HepG2 (cell line): ENCODE results near the gene PLA2R1. TPM values are rescaled to one million over a fixed set of nuclear protein-coding genes. Genes with fewer than 3 reads are reported as not detected.

Experiments
- ATAC-seq: fragments of 200-7000 bp; cut with Tn5 transposase; 3 replicates; pipeline ENCODE4 v1.9.1; 2020; ENCODE audit warnings: mild to moderate bottlenecking, moderate library complexity
- BruUV-seq: library from RNA; stranded (reverse); fragments of 400-500 nt; replicated peaks from 2 replicates; lab custom pipeline; 2021; lab: Mats Ljungman, UMichigan
- CTCF ChIA-PET: fragments of 300-600 bp; formaldehyde crosslinking; extraction: SDS; loops from one replicate; lab custom pipeline; 2021; ENCODE audit warnings: low total read pairs, inconsistent platforms, low intra/inter-chr PET ratio; lab: Yijun Ruan, JAX
- POLR2A ChIA-PET: fragments of 350-600 bp; sonication (Branson Sonifier 250); formaldehyde crosslinking; loops from one replicate; lab custom pipeline; 2020; ENCODE audit warnings: antibody characterized with exemption, inconsistent platforms; lab: Yijun Ruan, JAX
- DNase-seq: peaks from one replicate; pipeline ENCODE4 v3.0.0-alpha.2; 2015; ENCODE audit warnings: low spot score
- FAIRE-seq: peaks from 3 replicates; lab custom pipeline; 2011; peaks lifted over from hg19 to GRCh38; lab: Jason Lieb, UNC
- H2AFZ ChIP-seq: one replicate; pipeline ENCODE4 v1.6.1; 2011; ENCODE audit warnings: low read length, inconsistent platforms
- H3K27ac ChIP-seq: fragments of 300-600 bp; 3 replicates; pipeline ENCODE4 v1.8.0; 2011; ENCODE audit warnings: mixed run types, mild to moderate bottlenecking, mixed read lengths, low read length, inconsistent platforms; ENCODE audit not compliant: insufficient read depth; ENCODE audit errors: extremely low read length
- H3K27me3 ChIP-seq, 2 experiments: fragments of 200-600 bp in 1 of 2; 2 replicates in 1 of 2; 3 replicates in 1 of 2; pipeline versions ENCODE4 v1.6.0 to v1.8.0; 2011; ENCODE audit warnings: low read length in 2 of 2, mild to moderate bottlenecking in 2 of 2, moderate library complexity in 2 of 2, inconsistent platforms in 1 of 2; ENCODE audit not compliant: insufficient read depth in 2 of 2, control insufficient read depth in 1 of 2
- H3K36me3 ChIP-seq, 2 experiments: fragments of 200-600 bp in 1 of 2; replicated peaks in 1 of 2; 2 replicates in 1 of 2; 3 replicates in 1 of 2; pipeline versions ENCODE4 v1.5.1 to v1.8.0; 2011; ENCODE audit warnings: low read length in 2 of 2, inconsistent platforms in 1 of 2; ENCODE audit not compliant: insufficient read depth in 2 of 2, control insufficient read depth in 1 of 2
- H3K4me1 ChIP-seq: 2 replicates; pipeline ENCODE4 v1.5.1; 2012; ENCODE audit warnings: low read length, inconsistent platforms; ENCODE audit not compliant: insufficient read depth
- H3K4me2 ChIP-seq: 2 replicates; pipeline ENCODE4 v1.6.0; 2011; ENCODE audit warnings: low read depth, low read length, inconsistent platforms
- H3K4me3 ChIP-seq, 3 experiments: fragments of 200-600 bp in 1 of 3; sonication (generic), shearing (Covaris generic) in 1 of 3; replicated peaks in 1 of 3; 2 replicates each; pipeline ENCODE4 v1.5.1; 2011 to 2016; ENCODE audit warnings: low read length in 3 of 3, inconsistent platforms in 2 of 3, low read depth in 2 of 3, mild to moderate bottlenecking in 2 of 3, control low read depth in 1 of 3, mixed read lengths in 1 of 3; ENCODE audit not compliant: insufficient read depth in 1 of 3
- H3K79me2 ChIP-seq: one replicate; pipeline ENCODE4 v1.6.1; 2011; ENCODE audit warnings: low read length, inconsistent platforms; ENCODE audit not compliant: insufficient read depth
- H3K9ac ChIP-seq: 2 replicates; pipeline ENCODE4 v1.6.0; 2011; ENCODE audit warnings: mild to moderate bottlenecking, low read depth, low read length, inconsistent platforms; ENCODE audit not compliant: insufficient read depth
- H3K9me3 ChIP-seq: 2 replicates; pipeline ENCODE4 v1.5.1; 2012; ENCODE audit warnings: mild to moderate bottlenecking, low read length
- H4K20me1 ChIP-seq: 2 replicates; pipeline ENCODE4 v1.6.0; 2011; ENCODE audit warnings: inconsistent platforms, mild to moderate bottlenecking, low read length, moderate library complexity; ENCODE audit not compliant: insufficient read depth
- BHLHE40 ChIP-seq: IDR thresholded peaks from 2 replicates; pipeline ENCODE4 v1.6.1; 2011; ENCODE audit warnings: low read length, improper control_type of control experiment
- CBX5 ChIP-seq: sonication (generic); formaldehyde crosslinking; IDR thresholded peaks from 2 replicates; pipeline ENCODE4 v1.4.0; 2020; ENCODE audit warnings: missing genetic modification reagents, borderline replicate concordance
- DPF2 ChIP-seq: sonication (generic); formaldehyde crosslinking; IDR thresholded peaks from 2 replicates; pipeline ENCODE4 v1.4.0; 2020; ENCODE audit warnings: mild to moderate bottlenecking, low read depth, missing genetic modification reagents, borderline replicate concordance
- KAT2B ChIP-seq: fragments of 150-350 bp; IDR thresholded peaks from 2 replicates; pipeline ENCODE4 v1.6.1; 2014; ENCODE audit warnings: low read depth, low read length, borderline replicate concordance
- MAFF ChIP-seq: IDR thresholded peaks from 2 replicates; pipeline ENCODE4 v1.6.1; 2011; ENCODE audit warnings: low read depth, low read length, improper control_type of control experiment
- MAFK ChIP-seq, 2 experiments: IDR thresholded peaks in 1 of 2; conservative IDR thresholded peaks in 1 of 2; 2 replicates each; pipeline ENCODE4 v1.6.1; 2011; ENCODE audit warnings: improper control_type of control experiment in 2 of 2, low read length in 2 of 2
- REST ChIP-seq, 2 experiments: IDR thresholded peaks; 2 replicates each; pipeline ENCODE4 v1.6.1; 2011 to 2012; ENCODE audit warnings: low read length in 2 of 2, borderline replicate concordance in 1 of 2, low read depth in 1 of 2, mild to moderate bottlenecking in 1 of 2, moderate library complexity in 1 of 2
- SATB2 ChIP-seq: sonication (generic); formaldehyde crosslinking; IDR thresholded peaks from 2 replicates; pipeline ENCODE4 v1.5.0; 2020; ENCODE audit warnings: missing genetic modification reagents
- ZBTB42 ChIP-seq: sonication (generic); formaldehyde crosslinking; IDR thresholded peaks from 2 replicates; pipeline ENCODE4 v1.5.0; 2020; ENCODE audit warnings: mild to moderate bottlenecking, missing genetic modification reagents
- ZNF256 ChIP-seq: sonication (generic); formaldehyde crosslinking; conservative IDR thresholded peaks from 2 replicates; pipeline ENCODE4 v1.4.0; 2020; ENCODE audit warnings: missing genetic modification reagents
- ZNF382 ChIP-seq: sonication (generic); formaldehyde crosslinking; IDR thresholded peaks from 2 replicates; pipeline ENCODE4 v1.5.0; 2020; ENCODE audit warnings: missing genetic modification reagents, mild to moderate bottlenecking, borderline replicate concordance
- WGBS: methylation state at CpG from one replicate; pipeline ENCODE4 v1.1.6; 2017; ENCODE audit warnings: low lambda C conversion rate; 5-methylcytosine and 5-hydroxymethylcytosine counted together
- in situ Hi-C: cut with HindIII; loops from 2 replicates; pipeline ENCODE4 v1.10.0; 2017; ENCODE audit warnings: low pct_unique_long_range_greater_than_20kb; ENCODE audit not compliant: extremely low pct_ligation_motif_present
- intact Hi-C: fragments of 100-400 bp; cut with micrococcal nuclease; formaldehyde crosslinking; loops from one replicate; pipeline ENCODE4 v1.10.0; 2022; ENCODE audit not compliant: unreplicated experiment
- polyA plus RNA-seq, 8 experiments: library from polyadenylated mRNA; depleted of rRNA in 3 of 8; stranded (reverse) in 7 of 8; unstranded in 1 of 8; fragments of >200 nt; fragmentation: Illumina TruSeq in 4 of 8; extraction: Trizol in 4 of 8; gene quantifications; 2 replicates each; pipeline versions ENCODE4 v1.2.1 to v1.2.3, GENCODE V29; 2011 to 2016; ENCODE audit warnings: low read depth in 4 of 8, missing spikeins in 1 of 8, mixed read lengths in 1 of 8; ENCODE audit not compliant: insufficient read depth in 1 of 8
- total RNA-seq, 5 experiments: library from RNA; depleted of rRNA; stranded (reverse); fragments of >200 nt; fragmentation: Illumina TruSeq; extraction: Trizol; gene quantifications; 2 replicates each; pipeline ENCODE4 v1.2.3, GENCODE V29; 2016; ENCODE audit warnings: low read depth in 1 of 5
- TF ChIP-seq, protein P1 (sequence below): sonication (generic); formaldehyde crosslinking; IDR thresholded peaks from 2 replicates; pipeline ENCODE4 v1.5.0; 2020; ENCODE audit warnings: missing genetic modification reagents

PLA2R1 gene
- total and polyA plus RNA-seq, 2 of the 13 experiments (the other 11 are each of a cell fraction or from before 2014, with no cell fraction given) = not detected

DNA sequence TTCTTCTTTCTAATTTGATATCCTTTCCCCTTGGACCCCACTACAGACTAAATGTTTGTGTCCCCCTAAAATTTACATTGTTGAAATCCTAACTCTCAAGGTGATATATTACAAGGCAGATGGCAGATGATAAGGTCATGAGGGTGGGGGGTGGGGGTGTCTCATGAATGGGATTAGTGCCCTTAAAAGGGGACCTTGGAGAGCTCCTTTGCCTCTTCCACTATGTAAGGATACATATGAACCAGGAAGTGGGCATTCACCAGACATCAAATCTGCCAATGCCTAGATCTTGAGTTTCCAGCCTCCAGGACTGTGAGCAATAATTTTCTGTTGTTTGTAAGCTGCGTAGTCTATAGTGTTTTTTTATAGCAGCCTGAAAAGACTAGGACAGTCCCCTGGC, 89.1 kb downstream of the PLA2R1 start:
- BruUV-seq = no TSS peak
- no peaks in the 10 kb centered on the region for H3K36me3 ChIP-seq
- H2AFZ ChIP-seq = no peak overlapping the region
- in situ Hi-C loops = no loop called here
- CTCF ChIA-PET = no interaction called here
- no peak for FAIRE-seq
- H3K9me3 ChIP-seq = no peaks in the 10 kb centered on the region
- POLR2A ChIA-PET = no interaction called here
- no peak for DNase-seq
- intact Hi-C loops = no loop called here
- no peak overlapping the region for H3K4me2 ChIP-seq
- H3K79me2 ChIP-seq = no peaks in the 10 kb centered on the region
- no peak for ATAC-seq
- H3K9ac ChIP-seq = no peak overlapping the region
- H3K4me3 ChIP-seq = no peak overlapping the region
- no peaks in the 10 kb centered on the region for H3K4me1 ChIP-seq
- 0% methylated on average over 1 of the region's 1 CpG for WGBS
- H4K20me1 ChIP-seq = no peaks in the 10 kb centered on the region
- no peak overlapping the region for H3K27ac ChIP-seq
- peaks cover 0 to 12% of the 10 kb centered on the region in 2 experiments; a peak in 1 of 5 replicates for H3K27me3 ChIP-seq
- TF ChIP-seq ZNF256 (CRISPR knock-in tag) (no peak), REST (IDR thresholded peaks at IDR 0.05; ENCODE audit: borderline replicate concordance in 1 of 2, low read depth in 1 of 2, low read length in 2 of 2) (peak in 1 of 2 experiments; percentile 65; a peak in 2 of 4 replicates)

DNA sequence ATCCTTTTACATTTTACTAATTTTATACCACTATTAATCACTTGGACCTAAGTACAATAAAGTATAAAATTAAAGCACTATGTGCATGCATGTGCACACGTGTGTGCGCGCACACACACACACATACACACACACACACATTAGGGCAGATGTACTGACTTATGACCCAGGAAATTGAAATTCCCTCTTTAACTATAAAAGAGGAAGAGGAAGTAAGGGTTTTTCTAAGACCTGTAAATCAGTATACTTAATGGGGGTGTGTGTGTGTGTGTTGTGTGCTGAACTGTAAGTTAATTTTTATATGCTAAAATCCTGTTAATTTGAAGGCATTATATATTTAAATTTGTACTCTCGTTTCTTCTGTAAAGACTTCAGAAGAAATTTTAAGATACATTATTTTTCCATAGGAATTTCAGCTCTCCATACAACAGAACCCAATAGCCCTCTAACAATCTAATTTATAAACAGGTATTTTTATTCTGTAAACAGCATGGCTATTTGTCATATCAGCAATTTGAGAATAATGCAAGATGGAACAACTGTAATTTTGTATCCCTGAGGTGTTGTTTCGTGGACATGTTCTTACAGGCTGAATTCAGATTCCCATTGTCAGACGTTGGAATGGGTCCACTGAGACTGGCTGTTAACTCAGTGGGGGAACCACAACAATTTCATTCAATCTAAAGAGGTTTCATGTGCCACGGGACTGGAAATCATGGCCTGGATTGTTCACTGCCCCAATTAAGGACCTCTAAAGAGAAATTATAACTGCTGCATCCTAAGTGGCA, 90.9 kb downstream of the PLA2R1 start:
- no peak overlapping the region for H2AFZ ChIP-seq
- H3K27me3 ChIP-seq = peaks cover 0 to 2% of the 10 kb centered on the region in 2 experiments; a peak in 1 of 5 replicates
- 24% methylated on average over 7 of the region's 7 CpGs for WGBS
- CTCF ChIA-PET = no interaction called here
- no peaks in the 10 kb centered on the region for H3K36me3 ChIP-seq
- DNase-seq (no peak), FAIRE-seq (no peak), ATAC-seq (no peak)
- no peaks in the 10 kb centered on the region for H4K20me1 ChIP-seq
- H3K9me3 ChIP-seq = no peaks in the 10 kb centered on the region
- in situ Hi-C loops = no loop called here
- H3K9ac ChIP-seq = no peak overlapping the region
- no peaks in the 10 kb centered on the region for H3K4me1 ChIP-seq
- no peak overlapping the region for H3K4me3 ChIP-seq
- BruUV-seq = no TSS peak
- H3K4me2 ChIP-seq = no peak overlapping the region
- no peaks in the 10 kb centered on the region for H3K79me2 ChIP-seq
- no peak overlapping the region for H3K27ac ChIP-seq
- intact Hi-C loops = no loop called here
- POLR2A ChIA-PET = no interaction called here
- no peak for TF ChIP-seq SATB2 (CRISPR knock-in tag)
- TF ChIP-seq CBX5 = no peak
- TF ChIP-seq ZNF382 = no peak
- no peak for TF ChIP-seq DPF2 (CRISPR knock-in tag)
- no peak for TF ChIP-seq ZBTB42
- no peak for TF ChIP-seq BHLHE40
- peak; percentile 92 for TF ChIP-seq MAFF
- TF ChIP-seq, protein P1, sequence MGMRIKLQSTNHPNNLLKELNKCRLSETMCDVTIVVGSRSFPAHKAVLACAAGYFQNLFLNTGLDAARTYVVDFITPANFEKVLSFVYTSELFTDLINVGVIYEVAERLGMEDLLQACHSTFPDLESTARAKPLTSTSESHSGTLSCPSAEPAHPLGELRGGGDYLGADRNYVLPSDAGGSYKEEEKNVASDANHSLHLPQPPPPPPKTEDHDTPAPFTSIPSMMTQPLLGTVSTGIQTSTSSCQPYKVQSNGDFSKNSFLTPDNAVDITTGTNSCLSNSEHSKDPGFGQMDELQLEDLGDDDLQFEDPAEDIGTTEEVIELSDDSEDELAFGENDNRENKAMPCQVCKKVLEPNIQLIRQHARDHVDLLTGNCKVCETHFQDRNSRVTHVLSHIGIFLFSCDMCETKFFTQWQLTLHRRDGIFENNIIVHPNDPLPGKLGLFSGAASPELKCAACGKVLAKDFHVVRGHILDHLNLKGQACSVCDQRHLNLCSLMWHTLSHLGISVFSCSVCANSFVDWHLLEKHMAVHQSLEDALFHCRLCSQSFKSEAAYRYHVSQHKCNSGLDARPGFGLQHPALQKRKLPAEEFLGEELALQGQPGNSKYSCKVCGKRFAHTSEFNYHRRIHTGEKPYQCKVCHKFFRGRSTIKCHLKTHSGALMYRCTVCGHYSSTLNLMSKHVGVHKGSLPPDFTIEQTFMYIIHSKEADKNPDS (CRISPR knock-in tag) = no peak
- TF ChIP-seq KAT2B = no peak
- peak; percentile 91 to 93 for TF ChIP-seq MAFK (conservative IDR thresholded peaks at IDR 0.05 in 1 of 2, IDR thresholded peaks at IDR 0.05 in 1 of 2; ENCODE audit: low read length in 2 of 2)
